ENCODE measurements around the gene GJA3. TPM values are rescaled to one million over a fixed set of nuclear protein-coding genes. Genes with fewer than 3 reads are reported as not detected.

The GJA3 gene
- total and polyA plus RNA-seq, 2 donors (not counting 1 experiment from before 2014, with no cell fraction given): 0.28 to 0.59 TPM

GRCh38 chr13:20140487-20140886 is 20.4 kb downstream of the GJA3 start:
- no peak overlapping the region for H3K27ac Mint-ChIP-seq
- Histone ChIP-seq H3K4me3 (ENCODE audit: control extremely low read depth in 1 of 5, extremely low read depth in 1 of 5, insufficient read depth in 1 of 5, low read depth in 2 of 5, low read length in 4 of 5) (no peak overlapping the region), H3K36me3 (replicated peaks in 1 of 2; ENCODE audit: control extremely low read depth in 1 of 2, control insufficient read depth in 1 of 2, extremely low read depth in 1 of 2, insufficient read depth in 2 of 2, low read length in 1 of 2) (no peaks in the 10 kb centered on the region), H3K9me3 (ENCODE audit: control extremely low read depth in 1 of 3, control insufficient read depth in 2 of 3, insufficient read depth in 1 of 3, low read length in 2 of 3) (peaks cover 0 to 10% (median 0%) of the 10 kb centered on the region in 3 donors), H3K27ac (ENCODE audit: low read length in 2 of 2) (no peak overlapping the region), H2AFZ (ENCODE audit: insufficient read depth, low read depth, low read length, poor library complexity, severe bottlenecking) (no peak overlapping the region), H3K79me2 (ENCODE audit: control insufficient read depth, insufficient read depth, low read length) (no peaks in the 10 kb centered on the region), H3K4me1 (ENCODE audit: control insufficient read depth in 2 of 2, insufficient read depth in 2 of 2, low read length in 2 of 2) (peaks cover 9 to 14% of the 10 kb centered on the region in 2 donors), H3K9ac (ENCODE audit: low read length) (no peak overlapping the region), H4K20me1 (ENCODE audit: control insufficient read depth, insufficient read depth, low read length, poor library complexity, severe bottlenecking) (peaks cover 4% of the 10 kb centered on the region), H3K4me2 (replicated peaks; ENCODE audit: low read depth, low read length, poor library complexity, severe bottlenecking) (no peak overlapping the region), H3K27me3 (replicated peaks in 1 of 4; ENCODE audit: control extremely low read depth in 1 of 4, control insufficient read depth in 3 of 4, insufficient read depth in 4 of 4, low read length in 3 of 4) (peaks cover 0 to 35% (median 16%) of the 10 kb centered on the region in 4 experiments)
- intact Hi-C loops (cut with micrococcal nuclease): no loop called here
- peaks cover 5% of the 10 kb centered on the region for H3K4me1 Mint-ChIP-seq
- H3K27me3 Mint-ChIP-seq: peaks cover 52% of the 10 kb centered on the region
- no peak for DNase-seq
- no peak for ATAC-seq (ENCODE audit: low read depth)
- no peak overlapping the region for H3K4me3 Mint-ChIP-seq
- CTCF ChIA-PET: no interaction called here
- 89% methylated on average over 1 of the region's 4 CpGs for WGBS (ENCODE audit: insufficient coverage)
- TF ChIP-seq, protein P1, sequence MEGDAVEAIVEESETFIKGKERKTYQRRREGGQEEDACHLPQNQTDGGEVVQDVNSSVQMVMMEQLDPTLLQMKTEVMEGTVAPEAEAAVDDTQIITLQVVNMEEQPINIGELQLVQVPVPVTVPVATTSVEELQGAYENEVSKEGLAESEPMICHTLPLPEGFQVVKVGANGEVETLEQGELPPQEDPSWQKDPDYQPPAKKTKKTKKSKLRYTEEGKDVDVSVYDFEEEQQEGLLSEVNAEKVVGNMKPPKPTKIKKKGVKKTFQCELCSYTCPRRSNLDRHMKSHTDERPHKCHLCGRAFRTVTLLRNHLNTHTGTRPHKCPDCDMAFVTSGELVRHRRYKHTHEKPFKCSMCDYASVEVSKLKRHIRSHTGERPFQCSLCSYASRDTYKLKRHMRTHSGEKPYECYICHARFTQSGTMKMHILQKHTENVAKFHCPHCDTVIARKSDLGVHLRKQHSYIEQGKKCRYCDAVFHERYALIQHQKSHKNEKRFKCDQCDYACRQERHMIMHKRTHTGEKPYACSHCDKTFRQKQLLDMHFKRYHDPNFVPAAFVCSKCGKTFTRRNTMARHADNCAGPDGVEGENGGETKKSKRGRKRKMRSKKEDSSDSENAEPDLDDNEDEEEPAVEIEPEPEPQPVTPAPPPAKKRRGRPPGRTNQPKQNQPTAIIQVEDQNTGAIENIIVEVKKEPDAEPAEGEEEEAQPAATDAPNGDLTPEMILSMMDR (IDR thresholded peaks at IDR 0.05): no peak
- no peak for TF ChIP-seq EZH2 (IDR thresholded peaks at IDR 0.05; ENCODE audit: borderline replicate concordance, insufficient read depth, low read depth, low read length, poor library complexity, severe bottlenecking)
- POLR2A ChIA-PET: no interaction called here
- no peaks in the 10 kb centered on the region for H3K9me3 Mint-ChIP-seq (ENCODE audit: insufficient read depth)

DNA sequence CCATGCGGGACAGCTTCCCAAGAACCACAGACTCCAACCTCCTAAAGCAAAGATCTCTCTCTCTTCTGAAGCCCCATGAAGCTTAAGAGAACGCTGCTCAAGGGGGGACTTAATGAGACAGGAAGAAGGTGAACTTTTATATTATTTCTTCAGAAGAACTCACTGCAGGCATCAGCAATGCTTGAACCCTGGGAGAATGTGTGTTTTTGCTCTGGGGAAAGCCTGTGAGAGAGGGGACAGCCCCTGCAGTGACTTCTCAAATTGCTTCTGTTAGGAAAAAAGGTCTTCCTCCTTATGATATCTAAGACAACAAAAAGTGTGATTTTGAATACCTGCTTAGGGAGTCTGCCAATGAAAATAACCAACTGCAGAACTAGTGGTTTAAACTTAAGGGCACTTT is 23.0 kb downstream of the GJA3 start:
- H3K27ac Mint-ChIP-seq: no peak overlapping the region
- Histone ChIP-seq H3K4me2 (replicated peaks; ENCODE audit: low read depth, low read length, poor library complexity, severe bottlenecking) (no peak overlapping the region), H3K27me3 (replicated peaks in 1 of 4; ENCODE audit: control extremely low read depth in 1 of 4, control insufficient read depth in 3 of 4, insufficient read depth in 4 of 4, low read length in 3 of 4) (peaks cover 0 to 39% (median 17%) of the 10 kb centered on the region in 4 experiments), H3K9ac (ENCODE audit: low read length) (no peak overlapping the region), H3K4me3 (ENCODE audit: control extremely low read depth in 1 of 5, extremely low read depth in 1 of 5, insufficient read depth in 1 of 5, low read depth in 2 of 5, low read length in 4 of 5) (no peak overlapping the region), H3K27ac (ENCODE audit: low read length in 2 of 2) (no peak overlapping the region), H3K79me2 (ENCODE audit: control insufficient read depth, insufficient read depth, low read length) (no peaks in the 10 kb centered on the region), H3K4me1 (ENCODE audit: control insufficient read depth in 2 of 2, insufficient read depth in 2 of 2, low read length in 2 of 2) (peaks cover 9 to 14% of the 10 kb centered on the region in 2 donors), H3K9me3 (ENCODE audit: control extremely low read depth in 1 of 3, control insufficient read depth in 2 of 3, insufficient read depth in 1 of 3, low read length in 2 of 3) (peaks cover 0 to 4% (median 0%) of the 10 kb centered on the region in 3 donors), H3K36me3 (replicated peaks in 1 of 2; ENCODE audit: control extremely low read depth in 1 of 2, control insufficient read depth in 1 of 2, extremely low read depth in 1 of 2, insufficient read depth in 2 of 2, low read length in 1 of 2) (no peaks in the 10 kb centered on the region), H2AFZ (ENCODE audit: insufficient read depth, low read depth, low read length, poor library complexity, severe bottlenecking) (no peak overlapping the region), H4K20me1 (ENCODE audit: control insufficient read depth, insufficient read depth, low read length, poor library complexity, severe bottlenecking) (no peaks in the 10 kb centered on the region)
- H3K4me1 Mint-ChIP-seq: peaks cover 5% of the 10 kb centered on the region
- ATAC-seq (ENCODE audit: low read depth): no peak
- no peaks in the 10 kb centered on the region for H3K9me3 Mint-ChIP-seq (ENCODE audit: insufficient read depth)
- intact Hi-C loops (cut with micrococcal nuclease): no loop called here
- peaks cover 47% of the 10 kb centered on the region for H3K27me3 Mint-ChIP-seq
- POLR2A ChIA-PET: no interaction called here
- no peak overlapping the region for H3K4me3 Mint-ChIP-seq
- DNase-seq: no peak
- WGBS (ENCODE audit: insufficient coverage): no CpG with 5 or more reads among the region's 2 CpGs
- CTCF ChIA-PET: interaction anchor here (1.1 kb wide), 1 partner anchor 20 kb away, joined by 4 read pairs; no protein-coding TSS in a partner anchor
- no peak for TF ChIP-seq EZH2 (IDR thresholded peaks at IDR 0.05; ENCODE audit: borderline replicate concordance, insufficient read depth, low read depth, low read length, poor library complexity, severe bottlenecking)
- TF ChIP-seq, protein P1 (IDR thresholded peaks at IDR 0.05): no peak
